Suprapubic skin (tissue), 4 donors: Measurements from ENCODE around the gene PHOSPHO1.

Source experiments
- EP300 ChIP-seq: sonication (generic); formaldehyde crosslinking; IDR thresholded peaks from one replicate; pipeline ENCODE4 v1.6.1; 2017; ENCODE audit warnings: antibody characterized with exemption
- POLR2A ChIP-seq, 2 donors: fragments of 450-650 bp; IDR thresholded peaks; one replicate each; pipeline ENCODE4 v1.6.1; 2017; ENCODE audit warnings: antibody characterized with exemption in 2 of 2, mild to moderate bottlenecking in 2 of 2, moderate library complexity in 2 of 2
- POLR2AphosphoS5 ChIP-seq, 3 donors: sonication (generic); formaldehyde crosslinking; IDR thresholded peaks; one replicate each; pipeline ENCODE4 v1.6.1; 2017; ENCODE audit warnings: antibody characterized with exemption in 3 of 3
- TF ChIP-seq, protein P1 (sequence below), 2 donors: fragments of 200-600 bp in 1 of 2; fragments of 450-650 bp in 1 of 2; sonication (generic) in 1 of 2; IDR thresholded peaks; one replicate each; pipeline ENCODE4 v1.5.1; 2016 to 2019; ENCODE audit warnings: antibody characterized with exemption in 2 of 2, mild to moderate bottlenecking in 1 of 2, moderate library complexity in 1 of 2

DNA sequence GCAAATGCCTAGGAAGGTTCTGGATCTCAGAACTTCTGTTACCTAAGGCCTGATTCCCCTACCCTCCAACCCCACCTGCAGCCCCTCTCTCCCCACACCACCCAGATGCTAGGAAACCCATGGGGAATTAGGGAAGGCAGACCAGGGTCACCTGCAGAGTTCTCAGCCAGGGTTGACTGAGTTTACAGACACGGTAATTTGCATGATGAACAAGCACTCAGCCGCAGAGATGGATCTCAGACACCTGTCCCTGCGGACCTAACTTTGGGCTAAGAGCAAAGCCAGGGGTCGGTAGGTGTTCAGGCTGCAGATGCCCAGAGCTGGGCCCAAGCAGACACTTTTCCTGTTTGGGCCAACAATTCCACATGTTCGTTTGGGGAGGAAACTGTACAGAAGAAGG lies 17.2 kb downstream of the PHOSPHO1 start:
- TF ChIP-seq, protein P1, sequence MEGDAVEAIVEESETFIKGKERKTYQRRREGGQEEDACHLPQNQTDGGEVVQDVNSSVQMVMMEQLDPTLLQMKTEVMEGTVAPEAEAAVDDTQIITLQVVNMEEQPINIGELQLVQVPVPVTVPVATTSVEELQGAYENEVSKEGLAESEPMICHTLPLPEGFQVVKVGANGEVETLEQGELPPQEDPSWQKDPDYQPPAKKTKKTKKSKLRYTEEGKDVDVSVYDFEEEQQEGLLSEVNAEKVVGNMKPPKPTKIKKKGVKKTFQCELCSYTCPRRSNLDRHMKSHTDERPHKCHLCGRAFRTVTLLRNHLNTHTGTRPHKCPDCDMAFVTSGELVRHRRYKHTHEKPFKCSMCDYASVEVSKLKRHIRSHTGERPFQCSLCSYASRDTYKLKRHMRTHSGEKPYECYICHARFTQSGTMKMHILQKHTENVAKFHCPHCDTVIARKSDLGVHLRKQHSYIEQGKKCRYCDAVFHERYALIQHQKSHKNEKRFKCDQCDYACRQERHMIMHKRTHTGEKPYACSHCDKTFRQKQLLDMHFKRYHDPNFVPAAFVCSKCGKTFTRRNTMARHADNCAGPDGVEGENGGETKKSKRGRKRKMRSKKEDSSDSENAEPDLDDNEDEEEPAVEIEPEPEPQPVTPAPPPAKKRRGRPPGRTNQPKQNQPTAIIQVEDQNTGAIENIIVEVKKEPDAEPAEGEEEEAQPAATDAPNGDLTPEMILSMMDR (IDR thresholded peaks at IDR 0.05): no peak
- TF ChIP-seq POLR2A (IDR thresholded peaks at IDR 0.05) (no peak), EP300 (no peak), POLR2AphosphoS5 (IDR thresholded peaks at IDR 0.05) (no peak)
